Cardiac muscle cell (in vitro differentiated cells and primary cell): ENCODE results near the gene GIPC1. TPM values are rescaled to one million over a fixed set of nuclear protein-coding genes. Genes with fewer than 3 reads are reported as not detected.
"Not testable (repeated sequence)": the region's sequence is repeated elsewhere in the genome, so short reads cannot be mapped to it uniquely, and the experiment has no call there.

Source experiments
- DNase-seq, 2 donors: peaks; one replicate each; pipeline versions ENCODE4 v3.0.0 to v3.0.0-alpha.2; 2010 to 2017; ENCODE audit warnings: low read depth in 1 of 2, low spot score in 1 of 2
- H3K27ac ChIP-seq: fragments of 200-600 bp; sonication (generic); 2 replicates; pipeline ENCODE4 v1.5.1; 2016
- H3K27me3 ChIP-seq: fragments of 200-600 bp; sonication (generic); 2 replicates; pipeline ENCODE4 v1.6.0; 2016; ENCODE audit warnings: control low read depth
- H3K36me3 ChIP-seq: fragments of 200-600 bp; sonication (generic); 2 replicates; pipeline ENCODE4 v1.5.1; 2016; ENCODE audit warnings: control low read depth
- H3K4me1 ChIP-seq: fragments of 200-600 bp; sonication (generic); 2 replicates; pipeline ENCODE4 v1.8.1; 2017; ENCODE audit warnings: low read depth, mild to moderate bottlenecking, mixed run types
- H3K4me3 ChIP-seq: fragments of 200-600 bp; sonication (generic); 2 replicates; pipeline ENCODE4 v1.5.1; 2016; ENCODE audit warnings: mild to moderate bottlenecking
- H3K9me3 ChIP-seq: fragments of 200-600 bp; sonication (generic); 2 replicates; pipeline ENCODE4 v1.5.1; 2017; ENCODE audit warnings: low read depth, mild to moderate bottlenecking, control low read depth
- CTCF ChIP-seq: IDR thresholded peaks from 2 replicates; pipeline ENCODE4 v1.5.1; 2012; ENCODE audit warnings: low read depth, mild to moderate bottlenecking, low read length
- polyA plus RNA-seq: library from polyadenylated mRNA; unstranded; fragments of >200 nt; fragmentation: Nextera tagmentation; extraction: Ambion mirVana; gene quantifications from 2 replicates; pipeline ENCODE4 v1.2.1, GENCODE V29; 2016
- total RNA-seq: library from RNA; depleted of rRNA; stranded (reverse); fragments of >200 nt; gene quantifications from 2 replicates; pipeline ENCODE4 v1.2.3, GENCODE V29; 2016

GIPC1 gene
- total and polyA plus RNA-seq, 2 experiments from 2014 or later = 133 to 145 TPM

GRCh38 chr19:14510311-14511228, 14.6 kb upstream of the GIPC1 start:
- Histone ChIP-seq H3K4me1 (peaks cover 6% of the 10 kb centered on the region), H3K27ac (no peak overlapping the region), H3K36me3 (peaks cover 13% of the 10 kb centered on the region), H3K4me3 (no peak overlapping the region), H3K9me3 (no peaks in the 10 kb centered on the region), H3K27me3 (no peaks in the 10 kb centered on the region)
- DNase-seq = peak in 1 of 2 donors; percentile 82
- TF ChIP-seq CTCF = no peak

GRCh38 chr19:14507704-14508542, 12.0 kb upstream of the GIPC1 start:
- DNase-seq = peak; percentile 61 to 74
- no peak for TF ChIP-seq CTCF
- H3K27me3 ChIP-seq = peaks cover under 1% of the 10 kb centered on the region
- H3K9me3 ChIP-seq = no peaks in the 10 kb centered on the region
- H3K27ac ChIP-seq = no peak overlapping the region
- H3K36me3 ChIP-seq = no peaks in the 10 kb centered on the region
- no peak overlapping the region for H3K4me3 ChIP-seq
- peaks cover 6% of the 10 kb centered on the region for H3K4me1 ChIP-seq

GRCh38 chr19:14505488-14506239, 9.7 kb upstream of the GIPC1 start:
- peaks cover 5% of the 10 kb centered on the region for H3K27me3 ChIP-seq
- H3K9me3 ChIP-seq = no peaks in the 10 kb centered on the region
- H3K36me3 ChIP-seq = no peaks in the 10 kb centered on the region
- TF ChIP-seq CTCF = peak; percentile 80
- DNase-seq = peak; percentile 64 to 69
- no peak overlapping the region for H3K4me3 ChIP-seq
- H3K4me1 ChIP-seq = peaks cover 6% of the 10 kb centered on the region
- peak overlapping the region; percentile 80 for H3K27ac ChIP-seq

GRCh38 chr19:14504575-14504974, 8.6 kb upstream of the GIPC1 start:
- H3K27me3 ChIP-seq, H3K36me3 ChIP-seq, H3K9me3 ChIP-seq, H3K4me1 ChIP-seq, DNase-seq, H3K4me3 ChIP-seq, H3K27ac ChIP-seq: not testable (repeated sequence)

GRCh38 chr19:14503285-14503684, 7.4 kb upstream of the GIPC1 start:
- no peak for TF ChIP-seq CTCF
- DNase-seq = no peak

More at GRCh38 chr19:14503285-14503684, 7.4 kb upstream of the GIPC1 start:
- no peak overlapping the region for H3K4me3 ChIP-seq
- no peaks in the 10 kb centered on the region for H3K36me3 ChIP-seq
- H3K27me3 ChIP-seq = peaks cover 5% of the 10 kb centered on the region
- peaks cover 6% of the 10 kb centered on the region for H3K4me1 ChIP-seq
- H3K27ac ChIP-seq = no peak overlapping the region
- no peaks in the 10 kb centered on the region for H3K9me3 ChIP-seq
